Activated B cell treated with CpG ODN at 0.5 μM for 24 hours (primary cell): Measurements from ENCODE around the gene BLOC1S3. TPM values are rescaled to one million over a fixed set of nuclear protein-coding genes. Genes with fewer than 3 reads are reported as not detected.

Source experiments
- ATAC-seq: fragments of 200-7000 bp; cut with Tn5 transposase; one replicate; pipeline ENCODE4 v1.10.0; 2021; ENCODE audit warnings: low read depth, mild to moderate bottlenecking, moderate library complexity
- CTCF ChIA-PET: fragments of 350-600 bp; sonication (Branson Sonifier 250); formaldehyde crosslinking; loops from one replicate; lab custom pipeline; 2021; ENCODE audit warnings: antibody characterized with exemption; lab: Charles Lee
- POLR2A ChIA-PET: fragments of 350-600 bp; sonication (Branson Sonifier 250); formaldehyde crosslinking; loops from one replicate; lab custom pipeline; 2021; ENCODE audit warnings: antibody characterized with exemption; lab: Charles Lee
- DNase-seq: peaks from one replicate; pipeline ENCODE4 v3.0.0; 2022
- H3K27ac Mint-ChIP-seq: one replicate; pipeline ENCODE4 v1.8.0; 2020; ENCODE audit warnings: mixed read lengths
- H3K27me3 Mint-ChIP-seq: one replicate; pipeline ENCODE4 v1.8.0; 2021; ENCODE audit warnings: mixed read lengths
- H3K36me3 Mint-ChIP-seq: one replicate; pipeline ENCODE4 v1.8.0; 2021; ENCODE audit warnings: low read depth, mixed read lengths
- H3K4me1 Mint-ChIP-seq: one replicate; pipeline ENCODE4 v1.8.0; 2021; ENCODE audit warnings: mixed read lengths
- H3K4me3 Mint-ChIP-seq: one replicate; pipeline ENCODE4 v1.8.0; 2020; ENCODE audit warnings: mild to moderate bottlenecking, mixed read lengths
- H3K9me3 Mint-ChIP-seq: one replicate; pipeline ENCODE4 v1.8.0; 2020; ENCODE audit warnings: mixed read lengths
- intact Hi-C: fragments of 100-400 bp; cut with micrococcal nuclease; formaldehyde crosslinking; loops from one replicate; pipeline ENCODE4 v1.15.1; 2024
- total RNA-seq: library from RNA; stranded (reverse); gene quantifications from 2 replicates; pipeline ENCODE4 v1.2.3, GENCODE V29; 2022
- TF ChIP-seq, protein P1 (sequence below): fragments of 200-600 bp; IDR thresholded peaks from one replicate; pipeline ENCODE4 v1.8.0; 2022; ENCODE audit warnings: antibody characterized with exemption, mild to moderate bottlenecking

The BLOC1S3 gene, protein sequence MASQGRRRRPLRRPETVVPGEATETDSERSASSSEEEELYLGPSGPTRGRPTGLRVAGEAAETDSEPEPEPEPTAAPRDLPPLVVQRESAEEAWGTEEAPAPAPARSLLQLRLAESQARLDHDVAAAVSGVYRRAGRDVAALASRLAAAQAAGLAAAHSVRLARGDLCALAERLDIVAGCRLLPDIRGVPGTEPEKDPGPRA
- 15.6 and 16.5 TPM in 2 replicates for total RNA-seq

DNA sequence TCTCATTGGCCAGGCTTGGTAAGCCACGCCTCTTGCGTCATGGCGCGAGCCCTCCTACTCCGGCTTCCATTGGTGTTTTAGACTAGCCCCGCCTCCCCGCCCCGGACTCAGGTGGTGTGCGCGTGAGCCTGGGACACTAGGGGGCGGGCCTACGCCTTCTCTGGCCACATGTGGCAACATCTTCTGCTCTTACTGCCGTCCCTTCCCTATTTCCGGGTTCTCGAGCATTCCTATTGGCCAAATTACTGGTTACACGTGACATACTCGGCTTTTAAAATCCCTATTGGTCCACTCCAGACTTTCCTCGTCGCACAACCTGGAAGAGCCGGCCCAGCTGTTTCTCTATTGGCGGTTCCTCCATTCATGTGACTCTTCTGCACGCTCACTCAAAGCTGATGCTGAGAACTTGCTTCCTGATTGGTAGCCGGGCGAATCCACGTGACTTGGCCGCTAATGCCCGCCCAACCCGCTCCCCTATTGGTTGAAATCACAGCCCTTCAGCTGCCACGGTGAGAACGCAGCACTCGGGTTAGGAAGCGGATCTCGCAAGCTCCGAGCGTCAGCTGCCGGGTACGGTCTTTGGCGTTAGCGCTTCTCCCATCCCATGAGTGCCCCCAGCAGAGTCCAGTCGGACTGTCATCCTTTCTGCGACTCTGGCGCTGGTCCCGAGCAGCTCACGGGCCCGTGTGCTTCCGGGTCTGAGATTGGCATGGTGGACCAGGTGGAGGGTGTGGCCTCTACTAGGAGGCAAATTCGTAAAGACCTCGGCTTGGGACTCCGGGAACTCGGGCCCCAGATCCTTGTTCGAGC is at the start of gene BLOC1S3:
BLOC1S3 (plus strand) TSS at position 523 of the 810 bp plus-strand sequence. CDS start 513 bp downstream, outside the sequence.
- H3K4me1 Mint-ChIP-seq = peaks cover 51% of the 10 kb centered on the region
- peak; percentile 97 for DNase-seq
- ChIA-PET POLR2A (interaction anchor here (0.6 to 3.0 kb wide), 35 partner anchors 8 to 710 kb away, joined by 3 to 53 read pairs (median 5); partner anchors contain the start of genes CLASRP, CLPTM1, FBXO46 and FOXA3), CTCF (interaction anchor here (0.7 to 1.8 kb wide), 7 partner anchors 9 to 592 kb away, joined by 3 to 11 read pairs (median 3); partner anchors contain the start of gene PPP1R37)
- peaks cover 29% of the 10 kb centered on the region for H3K36me3 Mint-ChIP-seq
- H3K9me3 Mint-ChIP-seq = no peaks in the 10 kb centered on the region
- intact Hi-C loops = loop anchor here (1.0 to 5.0 kb wide), 10 partner anchors 14 to 426 kb away; partner anchors contain the start of genes CLASRP, CLPTM1 and MARK4
- peak; percentile 87 for ATAC-seq
- H3K4me3 Mint-ChIP-seq = peak within 1 kb of the TSS; percentile 94
- peak within 1 kb of the TSS; percentile 96 for H3K27ac Mint-ChIP-seq
- no peaks in the 10 kb centered on the region for H3K27me3 Mint-ChIP-seq
- TF ChIP-seq, protein P1, sequence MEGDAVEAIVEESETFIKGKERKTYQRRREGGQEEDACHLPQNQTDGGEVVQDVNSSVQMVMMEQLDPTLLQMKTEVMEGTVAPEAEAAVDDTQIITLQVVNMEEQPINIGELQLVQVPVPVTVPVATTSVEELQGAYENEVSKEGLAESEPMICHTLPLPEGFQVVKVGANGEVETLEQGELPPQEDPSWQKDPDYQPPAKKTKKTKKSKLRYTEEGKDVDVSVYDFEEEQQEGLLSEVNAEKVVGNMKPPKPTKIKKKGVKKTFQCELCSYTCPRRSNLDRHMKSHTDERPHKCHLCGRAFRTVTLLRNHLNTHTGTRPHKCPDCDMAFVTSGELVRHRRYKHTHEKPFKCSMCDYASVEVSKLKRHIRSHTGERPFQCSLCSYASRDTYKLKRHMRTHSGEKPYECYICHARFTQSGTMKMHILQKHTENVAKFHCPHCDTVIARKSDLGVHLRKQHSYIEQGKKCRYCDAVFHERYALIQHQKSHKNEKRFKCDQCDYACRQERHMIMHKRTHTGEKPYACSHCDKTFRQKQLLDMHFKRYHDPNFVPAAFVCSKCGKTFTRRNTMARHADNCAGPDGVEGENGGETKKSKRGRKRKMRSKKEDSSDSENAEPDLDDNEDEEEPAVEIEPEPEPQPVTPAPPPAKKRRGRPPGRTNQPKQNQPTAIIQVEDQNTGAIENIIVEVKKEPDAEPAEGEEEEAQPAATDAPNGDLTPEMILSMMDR = no peak

DNA sequence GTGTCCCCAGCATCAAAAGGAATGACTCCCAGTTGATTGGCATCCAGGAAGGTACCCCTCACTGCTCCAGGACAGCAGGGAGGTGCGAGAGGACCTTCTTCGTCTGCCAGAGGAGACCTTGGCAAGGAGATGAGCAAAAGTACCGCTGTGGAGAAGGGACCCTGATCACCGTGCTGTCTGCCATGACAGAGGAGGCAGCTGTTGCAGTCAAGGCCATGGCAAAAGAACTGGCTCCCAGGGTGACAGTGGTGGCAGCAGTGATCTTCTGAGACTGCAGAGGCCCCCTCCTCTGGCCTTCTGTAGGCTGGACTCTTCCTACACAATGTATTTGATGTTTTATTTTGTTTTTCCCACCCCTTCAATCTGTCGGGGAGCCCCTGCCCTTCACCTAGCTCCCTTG is 49.8 kb upstream of the BLOC1S3 start:
- POLR2A ChIA-PET = no interaction called here
- no peak overlapping the region for H3K27ac Mint-ChIP-seq

DNA sequence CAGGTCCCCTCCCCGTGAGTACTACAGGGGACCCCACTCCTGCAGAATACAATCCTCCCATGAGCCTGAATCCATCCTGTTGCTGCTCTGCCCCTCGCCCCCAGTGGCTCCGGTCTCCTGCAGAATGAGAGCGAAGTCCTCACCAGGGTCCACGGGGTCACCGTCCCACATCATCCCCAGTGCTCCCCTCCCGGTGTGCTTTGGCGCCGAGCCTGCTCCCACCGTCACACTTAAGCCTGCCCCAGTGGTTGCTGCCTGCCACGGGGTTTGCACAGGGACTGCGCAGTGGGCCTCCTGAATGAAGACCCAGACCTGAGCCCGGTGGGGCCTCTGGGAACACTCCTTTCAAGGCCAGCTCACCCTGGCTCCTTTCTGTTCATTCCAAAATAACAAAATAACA is 48.3 kb upstream of the BLOC1S3 start:
- POLR2A ChIA-PET = no interaction called here
- CTCF ChIA-PET = no interaction called here
- ATAC-seq (no peak), DNase-seq (no peak)
- Mint-ChIP-seq H3K4me3 (no peak overlapping the region), H3K27ac (no peak overlapping the region), H3K36me3 (peaks cover 7% of the 10 kb centered on the region), H3K27me3 (no peaks in the 10 kb centered on the region), H3K9me3 (no peaks in the 10 kb centered on the region), H3K4me1 (peaks cover 38% of the 10 kb centered on the region)
- intact Hi-C loops = no loop called here
- TF ChIP-seq, protein P1 = no peak

More for the DNA sequence above, 49.8 kb upstream of the BLOC1S3 start:
- DNase-seq (no peak), ATAC-seq (no peak)
- TF ChIP-seq, protein P1 = no peak
- intact Hi-C loops = loop anchor here (5.0 kb wide), 1 partner anchor 37 kb away; the partner anchor contains the start of gene PPP1R37
- peaks cover 6% of the 10 kb centered on the region for H3K36me3 Mint-ChIP-seq
- H3K9me3 Mint-ChIP-seq = no peaks in the 10 kb centered on the region
- H3K27me3 Mint-ChIP-seq = no peaks in the 10 kb centered on the region
- H3K4me1 Mint-ChIP-seq = peaks cover 27% of the 10 kb centered on the region
- CTCF ChIA-PET = no interaction called here
- H3K4me3 Mint-ChIP-seq = no peak overlapping the region

DNA sequence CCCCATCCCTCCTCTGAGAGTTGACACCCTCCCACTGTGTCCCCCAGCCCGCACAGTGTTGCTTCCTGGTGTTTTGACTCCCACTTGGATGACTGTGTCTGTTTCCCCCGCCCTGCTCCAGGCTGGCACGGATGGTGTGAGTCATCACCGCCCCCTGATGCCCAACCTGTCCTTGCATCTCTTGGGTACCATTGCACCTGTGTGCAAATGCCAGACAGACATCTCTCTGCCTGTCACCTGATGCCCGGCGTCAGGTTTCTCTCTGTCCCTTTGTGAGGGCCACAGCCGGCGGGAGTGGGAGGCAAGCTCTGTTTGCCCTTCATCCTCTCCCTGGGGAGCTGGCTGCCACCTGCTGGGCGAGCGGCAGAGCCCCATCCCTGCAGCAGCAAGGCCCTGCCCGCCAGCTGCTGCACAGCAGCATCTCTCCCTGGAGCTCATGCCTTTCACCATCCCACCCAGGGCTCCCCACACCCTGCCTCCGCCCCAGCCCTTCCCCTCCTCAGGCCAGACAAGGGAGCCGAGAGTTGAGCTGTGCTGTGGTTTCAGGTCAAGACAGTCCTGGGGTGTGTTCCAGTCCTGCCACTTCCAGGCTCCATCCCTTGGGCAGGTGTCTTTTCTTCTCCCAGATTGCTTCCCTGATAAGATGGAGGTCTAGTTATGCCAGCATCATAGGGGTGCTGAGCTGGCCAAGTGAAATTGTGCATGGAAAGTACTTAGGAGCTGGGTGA is 47.5 kb upstream of the BLOC1S3 start:
- Mint-ChIP-seq H3K36me3 (peaks cover 7% of the 10 kb centered on the region), H3K4me3 (no peak overlapping the region), H3K4me1 (peaks cover 38% of the 10 kb centered on the region), H3K27me3 (no peaks in the 10 kb centered on the region), H3K27ac (no peak overlapping the region), H3K9me3 (no peaks in the 10 kb centered on the region)
- TF ChIP-seq, protein P1 = no peak
- DNase-seq (no peak), ATAC-seq (peak; percentile 53)
- intact Hi-C loops = no loop called here
- CTCF ChIA-PET = no interaction called here
- POLR2A ChIA-PET = no interaction called here
